HG02678 (cell line): ENCODE measurements around the gene TANK.

Source experiments
- ATAC-seq: cut with Tn5 transposase; IDR thresholded peaks from one replicate; pipeline ENCODE4 v1.9.1; 2021; ENCODE audit warnings: mild to moderate bottlenecking, moderate library complexity; ENCODE audit not compliant: unreplicated experiment

TANK gene, protein sequence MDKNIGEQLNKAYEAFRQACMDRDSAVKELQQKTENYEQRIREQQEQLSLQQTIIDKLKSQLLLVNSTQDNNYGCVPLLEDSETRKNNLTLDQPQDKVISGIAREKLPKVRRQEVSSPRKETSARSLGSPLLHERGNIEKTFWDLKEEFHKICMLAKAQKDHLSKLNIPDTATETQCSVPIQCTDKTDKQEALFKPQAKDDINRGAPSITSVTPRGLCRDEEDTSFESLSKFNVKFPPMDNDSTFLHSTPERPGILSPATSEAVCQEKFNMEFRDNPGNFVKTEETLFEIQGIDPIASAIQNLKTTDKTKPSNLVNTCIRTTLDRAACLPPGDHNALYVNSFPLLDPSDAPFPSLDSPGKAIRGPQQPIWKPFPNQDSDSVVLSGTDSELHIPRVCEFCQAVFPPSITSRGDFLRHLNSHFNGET

DNA sequence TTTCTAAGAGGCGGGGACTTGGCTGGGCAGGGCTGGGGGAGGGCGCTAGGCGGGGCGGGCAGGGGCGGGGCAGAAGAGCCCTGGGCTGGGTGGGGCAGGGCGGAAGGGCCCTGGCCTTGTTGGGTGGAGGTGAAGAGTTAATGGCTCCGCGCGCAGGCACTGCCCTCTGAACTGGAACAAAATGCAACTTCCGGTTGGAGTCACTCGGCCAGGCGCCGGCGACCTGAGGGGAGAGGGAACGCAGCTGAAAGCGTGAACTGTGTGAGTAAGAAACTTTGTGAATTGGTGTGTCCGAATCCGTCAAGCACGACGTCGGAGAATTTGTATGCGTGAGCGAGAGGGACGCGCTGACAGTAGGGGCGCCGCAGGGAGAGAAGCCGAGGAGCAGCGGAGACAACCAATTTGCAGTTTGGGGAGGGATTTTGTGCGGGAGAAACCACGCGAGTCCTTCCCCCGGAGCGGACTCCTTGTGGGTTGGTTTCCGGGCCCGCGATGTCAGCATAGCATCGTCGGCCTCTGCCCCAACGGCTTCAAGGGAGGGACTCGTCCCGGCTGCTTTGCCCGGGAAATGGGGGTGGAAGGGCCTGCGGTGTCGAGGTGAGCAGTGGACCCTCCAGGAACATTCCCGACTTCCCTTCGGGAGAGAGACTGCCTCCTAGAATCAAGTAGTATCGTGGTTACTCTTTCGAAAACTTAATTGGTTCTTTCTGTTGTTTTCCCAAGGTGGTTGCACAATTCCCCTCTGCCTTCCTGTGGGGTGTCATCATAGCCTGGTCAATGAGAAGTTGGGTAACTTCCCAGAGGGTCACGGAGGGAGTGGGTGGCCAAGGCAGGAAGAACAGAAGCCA, at the start of gene TANK:
TANK (plus strand) TSS at position 203 of the 848 bp plus-strand sequence. CDS start 19,235 bp downstream, outside the sequence.
- ATAC-seq, result peak; percentile 89

DNA sequence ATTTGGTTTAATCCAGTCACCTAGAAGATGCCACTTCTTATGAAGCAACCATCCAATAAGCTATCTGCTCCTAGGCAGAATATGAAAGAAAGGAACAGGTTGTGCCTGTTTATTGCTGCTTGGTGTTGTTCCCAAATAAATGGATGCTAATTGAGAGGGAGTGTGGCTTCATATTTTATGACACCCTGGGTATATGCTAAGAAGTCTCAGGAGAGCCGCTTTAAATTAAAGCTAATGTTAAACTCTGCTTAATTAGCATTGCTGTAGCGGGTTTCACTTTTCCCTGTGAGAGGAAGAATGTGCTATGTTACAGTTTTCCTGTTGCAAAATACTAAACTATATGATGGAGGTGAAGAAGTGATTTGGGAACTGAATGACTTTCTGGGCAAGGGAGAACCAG, 48.7 kb upstream of the TANK start:
- no peak for ATAC-seq

DNA sequence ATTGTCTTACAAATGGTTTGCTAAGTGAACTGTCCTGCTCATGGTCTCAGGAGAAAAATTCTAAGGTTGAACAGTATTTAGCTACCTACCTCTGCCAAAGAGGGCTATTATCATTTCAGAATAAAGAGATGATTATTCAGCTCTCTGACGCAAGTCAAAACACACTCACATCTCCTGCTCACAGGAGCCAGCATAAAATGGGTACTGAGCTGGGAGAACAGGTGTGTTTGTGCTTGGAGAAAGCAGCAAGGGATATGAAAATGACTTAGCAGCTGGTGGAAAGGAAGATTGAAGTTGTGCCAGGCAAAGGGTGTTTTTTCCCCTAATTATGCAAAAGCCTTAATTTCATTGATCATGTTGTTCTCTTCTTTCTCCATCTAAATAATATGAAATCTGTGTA, 47.3 kb upstream of the TANK start:
- ATAC-seq, result no peak

DNA sequence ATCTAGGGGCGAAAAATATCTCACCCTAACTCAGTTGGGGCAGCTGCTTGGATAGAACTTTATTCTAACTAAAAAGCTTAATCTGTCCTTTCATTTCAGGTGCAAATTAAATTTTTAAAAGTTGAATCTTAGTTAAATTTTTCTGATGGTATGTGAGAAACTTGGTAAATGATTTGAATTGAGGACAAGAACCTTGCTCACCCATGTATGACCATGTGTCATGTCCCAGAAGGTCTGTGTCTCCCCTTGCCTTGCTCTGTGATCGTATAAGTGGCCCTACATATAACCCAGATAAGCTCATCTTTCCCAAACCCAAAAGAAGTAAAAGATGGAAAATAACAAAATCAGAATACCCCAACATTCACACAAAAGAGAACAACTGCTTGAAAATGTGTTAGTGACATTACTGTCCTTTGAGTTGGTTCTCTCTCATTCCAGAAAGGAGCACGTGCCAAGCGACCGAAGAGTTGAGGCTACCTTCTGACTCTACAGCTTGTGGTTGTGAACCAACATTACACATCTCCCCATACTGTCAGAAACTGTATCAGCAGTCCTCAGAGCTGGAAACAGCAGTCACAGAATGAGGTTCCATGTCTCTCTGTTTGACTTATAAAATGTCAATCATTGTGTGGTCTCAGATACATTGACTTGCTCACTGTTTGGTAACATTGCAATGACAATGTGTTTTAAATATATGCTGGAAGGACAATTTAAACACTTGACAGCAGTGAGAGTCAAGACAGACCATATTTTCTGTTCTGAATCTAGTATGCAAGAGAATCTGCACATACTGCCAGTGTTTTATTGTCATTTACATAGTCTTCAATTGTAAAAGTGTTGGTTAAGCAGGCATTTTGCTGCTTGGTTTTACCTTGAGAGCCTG, 46.3 kb upstream of the TANK start:
- no peak for ATAC-seq

DNA sequence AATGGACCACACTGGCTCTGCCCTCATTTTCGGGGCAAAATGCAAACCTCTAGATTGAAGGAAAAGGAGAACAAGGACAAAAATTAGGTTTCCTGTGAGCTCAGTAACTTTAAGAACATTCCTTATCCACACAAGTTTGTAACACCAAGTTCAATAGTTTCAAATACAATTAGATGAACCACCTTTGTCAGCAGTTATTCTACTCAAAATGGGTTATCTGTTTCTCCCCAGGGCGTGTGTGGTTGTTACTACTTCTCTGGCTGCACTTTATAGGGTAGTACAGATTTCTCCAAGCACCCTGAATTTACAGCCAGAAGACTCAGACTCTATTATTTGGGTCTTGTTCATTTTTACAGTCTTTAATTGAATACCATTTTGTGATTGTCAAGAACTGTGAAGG, 45.0 kb upstream of the TANK start:
- no peak for ATAC-seq

DNA sequence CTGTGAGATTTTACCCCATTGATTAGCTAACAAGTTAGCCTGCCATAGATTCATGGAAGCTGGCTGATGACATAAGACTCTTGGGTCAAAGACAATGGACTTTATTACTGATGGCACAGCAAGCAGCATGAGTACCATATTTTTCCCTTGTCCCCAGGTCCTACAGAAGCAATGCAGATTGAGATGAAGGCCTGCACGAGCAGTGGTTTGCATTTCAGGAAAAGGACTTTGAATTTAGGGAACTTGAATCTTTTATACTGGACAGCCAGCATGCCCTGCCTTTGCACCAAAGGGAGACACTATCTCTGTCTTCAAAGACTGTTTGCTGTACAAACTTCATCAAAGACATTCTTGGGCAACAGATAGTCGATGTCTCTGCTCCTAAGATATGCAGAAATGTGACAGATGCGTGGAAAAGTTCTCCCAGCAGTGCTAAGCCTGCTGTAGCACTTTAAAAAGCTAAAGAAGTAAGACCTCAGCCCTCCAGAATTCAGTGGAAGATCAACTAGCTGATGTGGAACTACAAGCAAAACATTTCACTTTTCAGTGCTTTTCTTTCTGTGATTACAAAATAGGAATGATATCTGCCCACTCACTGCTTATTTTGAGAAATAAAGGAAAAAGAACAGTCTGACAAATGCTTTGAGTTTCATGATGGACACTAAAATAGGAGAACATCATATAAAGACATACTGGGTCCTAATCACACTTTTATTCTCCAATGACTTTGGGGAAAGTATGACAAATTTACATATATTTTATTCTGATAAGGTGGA, 44.4 kb upstream of the TANK start:
- ATAC-seq, result no peak

DNA sequence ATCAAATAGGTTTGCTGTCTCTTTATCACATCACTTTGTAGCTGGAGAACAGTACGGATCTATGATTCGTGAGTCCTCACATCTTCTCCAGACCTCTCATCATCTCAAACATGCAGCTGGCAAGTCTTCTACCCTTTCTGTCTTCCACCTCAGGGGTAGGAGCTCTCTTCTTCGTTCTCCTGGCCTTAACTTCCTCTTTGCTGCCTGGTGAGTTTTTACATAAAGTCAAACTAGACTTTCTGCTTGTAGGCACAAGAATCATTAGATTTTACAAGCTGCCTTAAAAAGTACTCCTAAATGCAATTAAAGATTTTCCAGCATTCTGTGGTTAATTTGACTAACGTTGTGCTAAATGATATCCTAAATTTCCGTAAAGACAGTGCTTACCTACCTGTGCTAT, 43.7 kb upstream of the TANK start:
- ATAC-seq, result no peak

DNA sequence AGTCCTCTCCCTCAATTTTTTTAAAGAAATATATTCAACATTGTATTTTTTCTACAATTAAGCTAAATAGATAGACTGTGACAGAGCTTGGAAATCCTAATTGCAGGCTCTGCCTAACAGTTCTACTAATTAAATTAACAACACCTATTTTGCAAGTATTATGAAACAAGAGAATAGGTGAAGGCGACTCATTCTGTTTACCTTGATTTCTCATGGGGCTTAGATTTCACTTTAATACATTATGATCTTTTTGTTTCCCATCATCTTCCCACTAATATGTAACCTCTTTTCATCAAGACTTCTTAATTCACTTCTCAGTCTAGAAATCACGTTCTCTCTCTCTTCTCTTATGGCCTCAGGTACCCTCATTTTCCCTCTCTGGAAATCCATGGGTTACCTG, 42.7 kb upstream of the TANK start:
- no peak for ATAC-seq

DNA sequence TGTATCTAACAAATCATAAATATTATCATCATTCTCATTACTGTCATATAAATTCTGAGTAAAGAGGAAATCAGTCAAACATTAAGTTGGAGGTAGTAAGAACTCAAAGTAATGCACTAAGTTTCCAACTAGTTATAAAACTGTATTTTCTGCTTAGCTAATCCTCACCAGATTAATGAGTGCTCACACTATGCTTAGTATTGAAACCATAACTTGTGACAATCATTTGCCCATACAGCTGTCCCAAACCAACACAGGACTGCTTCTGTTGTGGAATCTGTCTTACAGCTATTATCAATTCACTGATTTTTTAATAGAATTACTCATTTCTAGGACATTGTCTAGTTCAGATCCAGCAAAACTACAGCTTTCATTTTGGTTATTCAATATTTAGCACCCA, 41.5 kb upstream of the TANK start:
- ATAC-seq, result peak; percentile 37

DNA sequence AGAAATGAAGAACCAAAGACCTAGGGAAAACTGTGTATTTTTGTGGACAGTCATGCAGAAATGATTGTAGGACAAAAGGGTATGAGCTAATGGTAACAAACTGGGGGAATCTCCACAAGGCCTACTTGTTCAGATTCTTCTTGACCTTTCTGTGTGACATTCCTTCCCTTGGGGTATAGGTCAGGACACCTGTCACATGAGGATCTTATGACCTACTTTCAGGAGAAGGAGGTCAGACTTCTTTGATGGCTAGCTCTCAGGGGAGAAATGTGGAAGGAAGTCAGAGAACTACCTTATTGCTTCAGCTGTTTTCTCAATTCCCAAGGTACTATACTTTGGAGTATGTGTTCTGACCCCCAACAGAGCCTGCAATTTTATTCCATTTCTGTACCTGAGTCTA, 40.7 kb upstream of the TANK start:
- ATAC-seq, result no peak

DNA sequence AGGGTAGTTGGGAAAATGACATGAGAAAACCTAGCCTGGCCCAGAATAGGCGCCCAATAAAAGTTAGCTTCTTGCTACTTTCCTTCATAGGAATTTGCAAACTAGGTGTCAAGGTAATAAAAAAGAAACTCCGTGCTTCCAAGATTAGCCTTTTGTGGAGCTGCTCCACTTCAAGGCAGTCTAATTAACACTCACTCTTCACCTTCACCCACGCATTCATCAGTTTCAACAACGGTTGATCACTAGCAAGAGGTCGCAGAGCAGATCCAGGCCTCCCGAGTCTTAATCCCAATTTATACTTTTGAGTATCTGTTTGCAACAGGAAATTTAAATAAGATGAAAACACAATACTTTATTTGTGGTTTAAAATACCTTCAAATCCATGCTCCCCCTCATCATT, 39.5 kb upstream of the TANK start:
- ATAC-seq, result no peak

DNA sequence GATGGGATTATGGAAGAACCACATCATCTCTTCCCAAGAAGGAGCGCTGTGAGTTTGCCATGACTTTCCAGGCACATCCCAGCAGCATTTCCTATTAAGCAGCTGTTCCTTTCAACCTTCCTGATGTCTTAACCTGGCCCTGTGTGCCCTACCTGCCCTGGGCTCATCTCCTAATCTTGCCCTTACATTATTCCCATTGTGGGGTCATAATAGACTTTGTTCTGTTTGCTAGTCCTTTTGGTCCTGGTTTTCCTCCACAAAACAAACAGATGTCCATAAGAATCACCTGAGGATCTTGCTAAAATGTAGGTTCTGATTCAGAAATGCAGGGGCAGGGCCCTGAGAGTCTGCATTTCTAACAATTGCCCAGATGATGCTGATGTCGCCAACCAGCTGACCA, 38.6 kb upstream of the TANK start:
- ATAC-seq, result no peak

DNA sequence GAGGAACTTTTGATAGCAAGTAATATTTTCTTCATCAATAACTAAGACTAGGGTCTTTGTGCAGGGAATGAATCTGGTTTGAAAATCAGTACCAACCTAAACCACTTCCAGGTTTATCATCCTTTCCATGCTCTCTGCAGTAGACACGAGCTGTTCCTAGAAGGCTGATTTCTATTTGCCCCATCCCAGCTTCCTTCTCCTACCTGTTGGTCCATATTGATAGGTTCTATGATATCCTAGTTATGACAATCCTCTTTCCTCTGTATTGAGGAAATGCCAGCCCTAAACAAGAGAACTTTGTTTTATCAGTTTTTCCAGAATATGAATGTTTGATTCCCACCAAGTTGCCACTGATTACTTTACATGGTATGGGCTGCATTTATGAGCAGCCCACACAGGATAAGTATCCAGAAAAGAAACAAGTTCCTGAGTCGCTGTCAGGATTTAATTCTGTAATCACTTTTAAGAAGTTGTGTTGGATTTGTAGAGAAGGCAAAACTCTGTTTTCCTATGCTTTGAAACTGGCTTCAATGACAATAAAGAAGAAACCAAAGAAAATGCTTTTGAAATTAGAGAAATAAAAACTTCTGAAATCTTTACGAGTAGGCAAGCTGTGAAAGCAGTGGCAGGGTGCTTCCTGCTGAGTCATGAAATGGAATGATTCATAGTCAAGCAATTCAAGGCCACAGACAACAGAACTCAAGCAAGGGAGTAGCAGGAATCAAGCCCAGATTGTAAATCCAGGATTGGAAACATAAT, 37.3 kb upstream of the TANK start:
- ATAC-seq, result peak; percentile 48

DNA sequence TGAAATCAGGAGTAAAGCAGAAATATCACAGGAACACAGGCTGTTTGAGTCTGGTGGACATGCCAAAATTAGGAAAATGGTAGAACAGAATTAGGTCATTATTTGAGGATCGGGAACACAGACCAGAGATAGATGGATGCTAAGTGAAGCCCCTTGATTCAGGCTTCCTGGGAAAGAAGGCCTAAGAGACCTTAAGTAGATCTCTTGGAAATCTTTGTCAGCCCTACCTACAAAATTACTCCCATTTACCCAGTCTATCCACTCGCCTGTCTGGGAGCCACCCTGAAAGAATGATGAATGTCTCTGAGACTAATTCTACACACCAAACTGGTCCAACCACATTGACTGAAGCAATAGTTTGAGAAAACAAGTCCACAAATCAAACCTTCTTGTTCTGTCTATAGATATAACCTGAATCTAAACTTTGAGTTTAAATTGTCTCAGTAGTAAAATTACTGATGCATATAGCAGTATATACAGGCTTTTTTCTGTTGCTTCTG, 36.6 kb upstream of the TANK start:
- ATAC-seq, result peak; percentile 5

DNA sequence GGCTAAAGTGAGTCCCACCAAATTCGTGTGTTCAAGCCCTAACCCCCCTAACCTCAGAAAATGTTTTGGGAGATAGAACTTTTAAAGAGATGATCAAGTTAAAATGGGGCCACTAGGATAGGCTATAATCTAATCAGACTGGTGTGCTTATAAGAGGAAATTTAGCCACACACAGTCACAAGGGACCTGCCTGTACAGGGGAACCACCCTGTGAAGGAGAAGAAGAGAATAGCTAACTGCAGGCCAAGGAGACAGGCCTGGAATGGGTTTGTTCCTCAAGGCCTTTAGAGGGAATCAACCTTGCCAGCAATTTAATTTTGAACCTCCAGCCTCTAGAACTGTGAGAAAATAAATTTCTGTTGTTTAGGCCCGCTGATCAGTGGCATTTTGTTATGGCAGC, 36.0 kb upstream of the TANK start:
- peak; percentile 44 for ATAC-seq

DNA sequence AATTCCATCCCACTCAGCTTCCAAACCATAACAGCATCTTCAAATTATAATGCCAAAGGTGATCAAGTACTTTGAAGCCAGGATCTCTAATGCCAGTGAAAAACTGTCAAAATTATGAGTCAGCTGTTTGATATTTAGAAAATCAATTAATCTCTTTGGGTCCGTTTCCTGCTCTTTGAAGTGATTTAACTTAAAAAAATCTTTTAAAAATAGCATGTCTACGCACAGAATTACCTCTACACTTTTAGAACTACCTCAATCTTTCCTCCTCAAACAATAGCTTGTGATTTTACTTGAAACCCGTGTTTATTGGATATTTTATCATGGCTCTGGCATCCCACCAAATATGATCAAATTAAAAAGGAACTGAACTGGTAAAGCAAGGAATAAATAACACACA, 31.3 kb upstream of the TANK start:
- ATAC-seq, result no peak

DNA sequence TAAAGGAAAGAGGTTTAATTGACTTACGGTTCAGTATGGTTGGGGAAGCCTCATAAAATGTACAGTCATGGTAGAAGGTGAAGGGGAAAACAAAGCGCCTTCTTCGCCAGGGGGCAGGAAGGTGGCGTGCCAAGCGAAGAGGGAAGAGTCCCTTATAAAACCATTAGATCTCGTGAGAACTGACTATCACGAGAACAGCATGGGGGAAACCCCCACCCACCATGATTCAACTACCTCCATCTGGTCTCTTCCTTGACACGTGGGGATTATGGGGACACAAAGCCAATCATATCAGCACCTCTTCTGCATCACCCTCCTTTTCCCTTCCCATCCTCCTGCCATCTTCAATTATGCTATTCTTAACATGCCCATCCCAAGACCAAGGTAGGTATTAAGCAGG, 29.9 kb upstream of the TANK start:
- ATAC-seq, result no peak

DNA sequence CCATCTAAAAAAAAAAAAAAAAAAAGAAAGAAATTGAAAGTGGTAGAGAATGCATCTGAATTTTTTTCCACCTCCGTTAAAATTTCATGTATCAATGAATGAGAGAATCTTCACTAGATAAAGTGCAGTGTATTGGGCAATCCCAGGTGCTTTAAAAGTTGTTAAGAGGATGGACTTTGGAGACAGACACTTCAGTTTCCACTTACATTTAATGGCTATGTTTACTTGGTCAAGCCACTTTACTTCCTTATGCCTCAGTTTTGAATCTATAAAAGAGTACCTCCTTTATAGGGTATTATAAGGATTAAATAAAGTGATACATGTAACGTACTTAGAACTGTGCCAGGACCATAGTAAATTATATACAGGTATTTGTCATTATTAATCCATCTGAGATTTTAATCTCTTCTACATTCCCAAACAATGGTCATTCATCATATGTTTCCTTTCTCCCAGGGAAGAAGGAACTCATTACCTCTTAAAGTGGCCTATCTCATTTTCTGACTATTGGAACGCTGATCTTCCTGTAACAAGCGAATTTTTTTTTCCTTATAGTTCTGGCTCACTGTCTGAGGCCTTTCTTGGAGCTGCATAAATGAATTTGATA, 29.1 kb upstream of the TANK start:
- ATAC-seq, result no peak

DNA sequence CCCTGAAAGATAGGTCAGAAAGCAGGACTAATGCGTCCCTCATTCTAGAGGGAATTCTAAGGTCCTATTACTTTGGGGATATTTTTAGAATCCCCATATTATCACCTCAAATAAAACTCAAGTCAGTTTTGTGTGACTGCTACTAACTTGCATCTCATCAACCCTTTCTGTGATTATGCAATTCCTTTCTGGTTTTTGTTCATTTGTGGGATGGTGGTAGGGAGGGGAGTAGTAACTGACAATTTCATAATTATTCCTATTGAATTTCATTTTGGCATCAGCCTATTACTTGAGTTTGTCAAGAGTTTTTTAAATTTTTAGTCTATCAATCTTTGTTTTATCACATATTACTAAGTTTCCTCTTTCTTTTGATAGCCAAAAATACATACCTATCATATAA, 28.4 kb upstream of the TANK start:
- ATAC-seq, result no peak
